T-helper 2 cell treated with Interferon-gamma antibody and Interleukin-4, amounts not matched to agents 5 μg/mL and 100 μg/mL, for 36 hours (primary cell): ENCODE data around the gene COX6B2.
"Not testable (repeated sequence)": the region's sequence is repeated elsewhere in the genome, so short reads cannot be mapped to it uniquely, and the experiment has no call there.

Source experiments
- DNase-seq: peaks from one replicate; pipeline ENCODE4 v3.0.0; 2021; ENCODE audit warnings: low spot score
- H3K27ac Mint-ChIP-seq: one replicate; pipeline ENCODE4 v1.8.0; 2021; ENCODE audit warnings: mild to moderate bottlenecking, mixed read lengths
- H3K27me3 Mint-ChIP-seq: one replicate; pipeline ENCODE4 v1.8.0; 2021; ENCODE audit warnings: low read depth, mixed read lengths
- H3K36me3 Mint-ChIP-seq: one replicate; pipeline ENCODE4 v1.8.0; 2021; ENCODE audit warnings: low read depth, mixed read lengths
- H3K4me1 Mint-ChIP-seq: one replicate; pipeline ENCODE4 v1.8.0; 2021; ENCODE audit warnings: low read depth, mixed read lengths
- H3K4me3 Mint-ChIP-seq: one replicate; pipeline ENCODE4 v1.8.0; 2022; ENCODE audit warnings: mild to moderate bottlenecking, moderate library complexity, mixed read lengths
- H3K9me3 Mint-ChIP-seq: one replicate; pipeline ENCODE4 v1.8.0; 2021; ENCODE audit warnings: mixed read lengths

COX6B2 gene

DNA sequence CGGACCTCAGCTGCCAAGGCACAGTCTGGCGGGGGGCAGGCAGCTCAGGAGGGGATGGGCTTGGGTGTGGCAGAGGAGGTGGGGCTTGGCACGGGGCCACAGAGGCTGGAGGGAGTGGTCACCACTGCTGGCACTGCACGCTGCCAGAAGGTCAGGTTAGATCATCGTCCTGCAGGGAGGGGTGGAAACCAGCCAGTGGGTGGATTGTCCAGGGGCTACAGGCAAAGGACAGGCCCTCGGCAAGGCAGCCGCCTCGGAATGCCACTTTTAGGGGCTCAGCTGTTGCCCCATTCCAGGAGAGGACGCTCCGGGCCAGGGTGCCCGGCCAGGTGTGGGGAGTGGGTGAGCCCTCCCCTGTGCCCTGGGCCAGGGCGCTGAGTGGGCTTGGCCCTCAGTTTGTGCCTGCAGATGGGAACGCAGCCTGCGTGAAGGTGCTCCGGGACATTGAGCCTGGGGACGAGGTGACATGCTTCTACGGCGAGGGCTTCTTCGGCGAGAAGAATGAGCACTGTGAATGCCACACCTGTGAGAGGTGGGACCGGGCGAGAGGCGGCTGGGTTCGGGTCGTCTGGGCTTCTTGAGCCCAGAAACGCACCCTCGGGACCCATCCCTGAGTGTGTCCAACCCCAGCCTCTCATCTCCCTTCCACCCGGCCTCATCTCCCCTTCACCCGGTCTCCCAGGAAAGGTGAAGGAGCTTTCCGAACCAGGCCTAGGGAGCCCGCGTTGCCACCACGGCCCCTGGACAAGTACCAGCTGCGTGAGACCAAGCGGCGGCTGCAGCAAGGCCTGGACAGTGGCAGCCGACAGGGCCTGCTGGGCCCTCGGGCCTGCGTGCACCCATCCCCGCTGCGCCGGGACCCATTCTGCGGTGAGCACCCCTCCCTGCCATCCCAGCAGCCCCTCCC lies 8.4 kb downstream of the COX6B2 start:
- Mint-ChIP-seq H3K36me3 (peaks cover 4% of the 10 kb centered on the region), H3K9me3 (no peaks in the 10 kb centered on the region), H3K4me1 (peaks cover 3% of the 10 kb centered on the region), H3K4me3 (no peak overlapping the region), H3K27ac (no peak overlapping the region), H3K27me3 (peaks cover under 1% of the 10 kb centered on the region)
- no peak for DNase-seq

DNA sequence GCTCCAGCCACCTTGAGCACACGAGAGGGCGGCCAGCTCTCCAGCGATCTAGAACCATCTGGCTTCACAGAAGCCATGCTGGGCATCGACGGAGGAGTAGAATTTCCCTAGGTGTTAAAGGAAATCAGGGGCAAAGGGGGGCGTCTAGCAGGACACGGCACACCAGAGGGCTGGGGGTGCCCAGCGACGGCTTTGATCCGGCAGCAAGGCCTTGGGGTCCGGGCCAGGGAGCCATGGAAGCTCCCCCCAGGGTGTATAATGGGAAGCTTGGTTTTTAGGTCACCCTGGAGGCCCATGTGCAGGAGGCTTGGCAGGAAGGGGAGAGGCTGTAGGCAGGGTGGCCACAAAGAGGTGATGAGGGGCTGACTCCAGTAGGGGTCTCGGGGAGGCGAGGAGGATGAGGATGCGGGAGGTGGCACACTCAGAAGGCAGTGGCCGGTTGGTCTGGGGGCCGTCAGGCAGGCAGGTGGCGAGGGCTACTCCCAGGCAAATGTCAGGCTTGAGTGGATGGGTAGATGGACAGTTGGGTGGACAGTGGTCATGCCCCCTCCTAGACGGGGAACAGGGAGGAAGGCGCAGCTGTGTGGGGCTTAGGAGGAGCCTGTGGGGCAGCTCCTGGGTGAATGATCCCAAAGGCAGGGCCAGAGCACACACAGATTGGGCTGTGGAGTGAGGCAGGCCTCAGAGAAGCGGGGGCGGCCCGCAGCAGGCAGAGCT lies 9.3 kb downstream of the COX6B2 start:
- no peak overlapping the region for H3K4me3 Mint-ChIP-seq
- no peak for DNase-seq
- H3K36me3 Mint-ChIP-seq: peaks cover 4% of the 10 kb centered on the region
- H3K9me3 Mint-ChIP-seq: no peaks in the 10 kb centered on the region
- H3K4me1 Mint-ChIP-seq: peaks cover 5% of the 10 kb centered on the region
- H3K27ac Mint-ChIP-seq: no peak overlapping the region
- no peaks in the 10 kb centered on the region for H3K27me3 Mint-ChIP-seq

- Mint-ChIP-seq H3K36me3 (peaks cover 4% of the 10 kb centered on the region), H3K4me3 (no peak overlapping the region), H3K4me1 (peaks cover 5% of the 10 kb centered on the region), H3K27ac (no peak overlapping the region), H3K9me3 (no peaks in the 10 kb centered on the region), H3K27me3 (no peaks in the 10 kb centered on the region)
- no peak for DNase-seq
Observed at GRCh38 chr19:55344444-55344843, 10.1 kb downstream of the COX6B2 start.

GRCh38 chr19:55341595-55342531 lies 12.7 kb downstream of the COX6B2 start:
- Mint-ChIP-seq H3K4me3 (peak overlapping the region; percentile 73), H3K36me3 (peaks cover 4% of the 10 kb centered on the region), H3K9me3 (no peaks in the 10 kb centered on the region), H3K27ac (peak overlapping the region; percentile 71), H3K27me3 (no peaks in the 10 kb centered on the region), H3K4me1 (peaks cover 12% of the 10 kb centered on the region)
- no peak for DNase-seq

GRCh38 chr19:55341171-55341588 lies 13.3 kb downstream of the COX6B2 start:
- H3K4me3 Mint-ChIP-seq: peak overlapping the region; percentile 88
- no peaks in the 10 kb centered on the region for H3K9me3 Mint-ChIP-seq
- peaks cover 4% of the 10 kb centered on the region for H3K36me3 Mint-ChIP-seq
- peak overlapping the region; percentile 90 for H3K27ac Mint-ChIP-seq
- DNase-seq: peak; percentile 69
- peaks cover 5% of the 10 kb centered on the region for H3K27me3 Mint-ChIP-seq
- peaks cover 12% of the 10 kb centered on the region for H3K4me1 Mint-ChIP-seq

GRCh38 chr19:55340784-55341147 lies 13.8 kb downstream of the COX6B2 start:
- H3K9me3 Mint-ChIP-seq: no peaks in the 10 kb centered on the region
- H3K36me3 Mint-ChIP-seq: peaks cover 4% of the 10 kb centered on the region
- DNase-seq: no peak
- H3K4me3 Mint-ChIP-seq: peak overlapping the region; percentile 88
- H3K4me1 Mint-ChIP-seq: peaks cover 12% of the 10 kb centered on the region
- peak overlapping the region; percentile 90 for H3K27ac Mint-ChIP-seq
- peaks cover 7% of the 10 kb centered on the region for H3K27me3 Mint-ChIP-seq

DNA sequence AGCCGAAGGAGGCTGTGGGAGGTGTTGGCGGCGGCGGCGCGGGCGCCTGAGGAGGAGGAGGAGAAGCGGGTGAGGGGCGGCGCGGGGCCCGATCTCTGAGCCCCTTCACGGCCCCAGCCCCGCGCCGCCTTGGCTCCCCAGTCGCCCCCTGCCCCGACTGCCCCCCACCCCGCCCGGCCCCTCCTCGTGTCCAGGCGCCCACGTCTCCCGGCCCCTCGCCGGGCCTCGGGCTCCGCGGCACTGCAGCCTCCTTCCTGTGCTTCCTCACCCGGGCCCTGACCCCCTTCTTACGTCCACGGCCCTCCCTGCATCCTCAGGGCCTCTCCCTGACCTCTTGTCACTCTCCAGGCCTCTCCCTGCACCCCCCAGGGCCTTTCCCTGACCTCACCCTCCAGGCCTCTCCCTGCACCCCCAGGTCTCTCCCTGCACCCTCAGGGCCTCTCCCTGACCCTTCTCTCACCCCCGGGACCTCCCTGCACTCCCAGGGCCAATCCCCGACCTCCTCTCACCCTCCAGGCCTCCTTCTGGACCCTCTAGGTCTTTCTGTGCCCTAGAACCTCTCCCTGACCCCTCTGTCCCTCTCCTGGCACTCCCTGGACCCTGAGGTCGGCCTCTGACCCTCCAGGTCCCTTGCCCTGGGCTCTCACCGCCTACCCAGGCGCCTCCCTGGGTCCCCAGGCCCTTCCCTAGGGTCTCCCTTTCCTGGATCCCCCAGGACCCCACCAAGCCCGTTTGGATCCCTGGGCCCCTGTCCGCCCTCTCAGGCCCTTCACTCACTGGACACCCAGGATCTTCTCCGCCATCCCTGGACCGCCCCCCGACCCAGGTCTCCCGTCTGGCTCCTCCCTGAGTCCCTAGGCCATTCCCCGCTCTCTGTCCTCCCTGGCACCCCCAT lies 14.4 kb downstream of the COX6B2 start:
- H3K9me3 Mint-ChIP-seq: no peaks in the 10 kb centered on the region
- DNase-seq: peak; percentile 6
- peaks cover 4% of the 10 kb centered on the region for H3K36me3 Mint-ChIP-seq
- H3K4me3 Mint-ChIP-seq: peak overlapping the region; percentile 92
- H3K27me3 Mint-ChIP-seq: peaks cover 7% of the 10 kb centered on the region
- H3K4me1 Mint-ChIP-seq: peaks cover 12% of the 10 kb centered on the region
- peak overlapping the region; percentile 98 for H3K27ac Mint-ChIP-seq

DNA sequence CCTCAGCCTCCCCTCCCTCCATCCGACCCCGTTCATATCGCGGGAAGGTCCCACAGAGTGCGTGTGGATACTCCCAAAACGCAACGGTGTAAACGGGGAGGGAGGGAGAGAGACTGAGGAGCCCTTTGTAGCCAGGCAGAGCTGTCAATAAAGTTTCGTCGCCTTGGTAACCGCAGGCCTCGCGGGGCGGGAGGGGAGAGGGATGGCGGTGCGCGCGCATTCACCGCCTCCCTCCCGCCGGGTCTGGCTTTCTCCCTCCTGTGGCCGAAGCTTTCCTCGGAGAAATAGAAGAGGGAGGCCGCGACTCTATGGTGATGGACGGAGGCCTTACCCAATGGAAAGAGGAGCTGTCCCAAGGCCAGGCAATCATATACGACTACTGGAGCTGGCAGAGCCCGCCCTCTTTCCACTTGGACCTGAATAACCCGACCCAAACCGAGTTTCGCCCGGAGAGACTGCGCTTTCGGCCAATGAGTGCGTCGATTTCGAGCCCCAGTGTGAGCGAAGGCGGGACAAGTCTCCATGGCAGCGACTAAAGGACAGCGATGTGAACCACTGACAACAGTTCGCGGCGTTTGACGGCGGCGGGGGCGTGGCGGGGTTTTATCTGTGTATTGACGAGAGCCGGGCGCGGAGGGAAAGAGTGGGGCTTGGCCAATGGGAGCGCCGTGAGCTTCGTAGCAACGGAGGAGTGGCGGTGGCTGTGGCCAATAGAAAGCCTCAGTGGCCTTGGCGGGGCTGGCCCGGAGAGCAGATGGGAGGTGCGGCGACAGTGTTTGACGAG lies 15.2 kb downstream of the COX6B2 start, which contains the start of gene KMT5C:
TSS of gene KMT5C (plus strand) at position 772 of the 784 bp plus-strand sequence. CDS start 2,061 bp downstream, outside the sequence.
- Mint-ChIP-seq H3K9me3 (no peaks in the 10 kb centered on the region), H3K4me1 (peaks cover 12% of the 10 kb centered on the region), H3K36me3 (peaks cover 2% of the 10 kb centered on the region), H3K4me3 (peak within 1 kb of the TSS; percentile 92), H3K27ac (peak within 1 kb of the TSS; percentile 98), H3K27me3 (peaks cover 8% of the 10 kb centered on the region)
- DNase-seq: peak; percentile 100

GRCh38 chr19:55336101-55336500 lies 18.4 kb downstream of the COX6B2 start:
- no peak for DNase-seq
- Mint-ChIP-seq H3K9me3 (no peaks in the 10 kb centered on the region), H3K4me3 (no peak overlapping the region), H3K27me3 (peaks cover 15% of the 10 kb centered on the region), H3K4me1 (peaks cover 9% of the 10 kb centered on the region), H3K36me3 (no peaks in the 10 kb centered on the region), H3K27ac (no peak overlapping the region)

DNA sequence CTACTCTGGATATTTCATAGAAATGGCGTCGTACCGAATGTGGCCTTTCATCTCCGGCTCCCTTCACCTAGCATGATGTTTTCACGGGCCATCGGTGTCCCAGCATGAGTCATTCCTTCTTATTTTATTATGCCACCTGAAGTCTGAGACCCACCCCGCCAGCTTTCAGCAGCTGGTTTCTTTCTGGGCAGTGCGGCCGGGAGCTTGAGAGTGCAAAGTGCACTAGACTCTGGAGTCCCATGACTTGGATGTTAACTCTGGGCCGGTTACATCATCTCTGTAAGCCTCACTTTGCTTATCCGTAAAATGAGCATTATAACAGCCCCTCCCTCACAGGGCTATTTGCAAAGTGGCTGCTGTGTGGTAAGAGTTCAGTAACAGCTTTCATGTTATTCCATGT lies 20.6 kb downstream of the COX6B2 start:
- H3K27me3 Mint-ChIP-seq: peaks cover 15% of the 10 kb centered on the region
- no peaks in the 10 kb centered on the region for H3K9me3 Mint-ChIP-seq
- no peaks in the 10 kb centered on the region for H3K36me3 Mint-ChIP-seq
- no peak overlapping the region for H3K27ac Mint-ChIP-seq
- peaks cover 5% of the 10 kb centered on the region for H3K4me1 Mint-ChIP-seq
- H3K4me3 Mint-ChIP-seq: no peak overlapping the region
- no peak for DNase-seq

DNA sequence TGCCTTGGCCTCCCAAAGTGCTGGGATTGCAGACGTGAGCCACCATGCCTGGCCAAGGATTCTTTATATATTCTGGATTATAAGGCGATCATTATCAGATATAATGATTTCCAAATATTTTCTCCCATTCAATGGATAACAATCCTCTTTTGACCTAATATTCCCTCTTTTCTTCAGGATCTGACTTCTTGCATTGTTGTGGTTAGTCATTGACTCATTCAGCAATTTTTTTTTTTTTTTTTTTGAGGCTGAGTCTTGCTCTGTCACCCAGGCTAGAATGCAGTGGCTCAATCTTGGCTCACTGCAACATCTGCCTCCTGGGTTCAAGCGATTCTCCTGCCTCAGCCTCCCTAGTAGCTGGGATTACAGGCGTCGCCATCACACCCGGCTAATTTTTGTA lies 24.7 kb downstream of the COX6B2 start:
- H3K9me3 Mint-ChIP-seq, H3K36me3 Mint-ChIP-seq, H3K4me1 Mint-ChIP-seq, H3K4me3 Mint-ChIP-seq, H3K27me3 Mint-ChIP-seq, H3K27ac Mint-ChIP-seq, DNase-seq: not testable (repeated sequence)

DNA sequence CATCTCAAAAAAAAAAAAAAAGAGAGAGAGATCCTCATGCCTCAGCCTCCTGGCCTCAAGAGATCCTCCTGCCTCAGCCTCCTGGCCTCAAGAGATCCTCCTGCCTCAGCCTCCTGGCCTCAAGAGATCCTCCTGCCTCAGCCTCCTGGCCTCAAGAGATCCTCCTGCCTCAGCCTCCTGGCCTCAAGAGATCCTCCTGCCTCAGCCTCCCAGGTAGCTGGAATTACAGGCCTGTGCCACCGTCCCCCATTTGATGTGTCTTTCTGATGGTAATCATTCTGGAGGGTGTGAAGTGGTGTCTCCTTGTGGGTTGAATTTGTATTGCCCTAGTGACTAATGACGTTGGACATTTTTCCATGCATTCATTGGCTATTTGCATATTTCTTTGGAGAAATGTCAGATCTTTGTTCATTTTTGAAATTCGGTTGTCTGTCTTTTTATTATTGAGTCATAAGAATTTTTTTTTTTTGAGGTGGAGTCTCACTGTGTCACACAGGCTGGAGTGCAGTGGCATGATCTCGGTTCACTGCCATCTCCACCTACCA lies 25.7 kb downstream of the COX6B2 start:
- H3K9me3 Mint-ChIP-seq, H3K4me3 Mint-ChIP-seq, H3K27me3 Mint-ChIP-seq, H3K27ac Mint-ChIP-seq, DNase-seq, H3K4me1 Mint-ChIP-seq, H3K36me3 Mint-ChIP-seq: not testable (repeated sequence)
